H1 (cell line): Measurements from ENCODE around the gene SHC1. TPM values are rescaled to one million over a fixed set of nuclear protein-coding genes. Genes with fewer than 3 reads are reported as not detected.

Experiments used
- ASH2L ChIP-seq: fragments of 200-600, 300-600 bp; sonication (generic); IDR thresholded peaks from one replicate; pipeline ENCODE4 v1.7.1; 2017; ENCODE audit warnings: low read length
- FOSL1 ChIP-seq: IDR thresholded peaks from 2 replicates; pipeline ENCODE4 v1.6.1; 2011; ENCODE audit warnings: mild to moderate bottlenecking, low read depth, low read length, moderate library complexity; ENCODE audit not compliant: insufficient read depth
- POLR2A ChIP-seq, 2 experiments: IDR thresholded peaks; 1 replicate in 1 of 2; 2 replicates in 1 of 2; pipeline ENCODE4 v1.6.1; 2011; ENCODE audit warnings: low read depth in 2 of 2, low read length in 2 of 2, mild to moderate bottlenecking in 2 of 2; ENCODE audit errors: control extremely low read depth in 1 of 2
- POLR2AphosphoS5 ChIP-seq: IDR thresholded peaks from 2 replicates; pipeline ENCODE4 v1.6.1; 2011; ENCODE audit warnings: low read depth, low read length
- RNF2 ChIP-seq: fragments of 200-900, 300-1000 bp; sonication (generic); IDR thresholded peaks from 2 replicates; pipeline ENCODE4 v1.7.1; 2016; ENCODE audit warnings: borderline replicate concordance, low read depth, mild to moderate bottlenecking, antibody characterized with exemption, low read length; ENCODE audit not compliant: poor library complexity, severe bottlenecking; ENCODE audit errors: missing control alignments
- RXRA ChIP-seq: IDR thresholded peaks from 2 replicates; pipeline ENCODE4 v1.6.1; 2011; ENCODE audit warnings: low read depth, mild to moderate bottlenecking, low read length, moderate library complexity; ENCODE audit not compliant: insufficient read depth
- polyA plus RNA-seq, 7 experiments: library from polyadenylated mRNA; depleted of rRNA in 3 of 7; stranded (reverse) in 5 of 7; unstranded in 2 of 7; fragments of >200 nt in 5 of 7; fragments of 200-250 nt in 2 of 7; gene quantifications; 1 replicate in 5 of 7; 2 replicates in 1 of 7; 4 replicates in 1 of 7; pipeline versions ENCODE4 v1.2.1 to v1.2.3, GENCODE V29; 2011 to 2013; ENCODE audit warnings: missing spikeins in 2 of 7, mixed read lengths in 2 of 7
- total RNA-seq: library from RNA; stranded (reverse); fragmentation: NEBNext Ultra II Directional; extraction: Animal tissue kit (Norgen Biotek cat#: 25700); gene quantifications from 2 replicates; pipeline ENCODE4 v1.2.1, GENCODE V29; 2021
- TF ChIP-seq, protein P1 (sequence below): fragments of 300-600 bp; sonication (generic); IDR thresholded peaks from 2 replicates; pipeline ENCODE4 v1.7.1; 2012; ENCODE audit warnings: low read length, moderate library complexity, mild to moderate bottlenecking, inconsistent platforms; ENCODE audit not compliant: insufficient replicate concordance

The SHC1 gene
- total and polyA plus RNA-seq, 2 of the 8 experiments (the other 6 are each of a cell fraction or from before 2014, with no cell fraction given) = 177 to 212 TPM

DNA sequence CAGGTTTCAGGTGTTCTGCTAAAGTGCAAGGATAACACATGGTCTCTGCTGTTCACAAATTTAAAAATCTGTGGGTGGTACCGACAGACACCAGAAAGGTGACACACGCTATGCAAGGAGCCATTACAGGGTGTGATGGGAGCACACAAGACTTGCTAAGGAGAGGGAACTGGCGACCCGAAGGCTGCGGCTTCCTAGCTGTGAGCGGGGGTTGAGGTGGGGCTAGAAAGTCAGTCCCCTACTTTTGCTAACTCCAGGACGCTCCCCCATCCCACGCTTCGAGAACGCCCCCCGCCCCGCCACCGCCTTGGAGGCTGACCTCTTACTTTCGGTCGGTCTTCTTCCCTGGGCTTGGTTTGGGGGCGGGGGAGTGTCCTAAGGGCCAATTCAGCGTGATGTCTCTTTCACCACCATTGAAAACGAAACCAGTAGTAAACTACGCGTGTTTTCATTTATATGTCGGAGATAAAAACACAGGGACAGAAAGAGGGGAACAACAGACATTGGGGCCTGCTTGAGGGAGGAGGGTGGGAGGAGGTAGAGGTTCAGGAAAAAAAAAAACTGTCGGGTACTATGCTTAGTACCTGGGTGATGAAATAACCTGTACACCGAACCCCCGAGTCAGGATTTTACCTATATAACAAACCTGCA, 5.0 kb upstream of the SHC1 start (continued):
- TF ChIP-seq, protein P1, sequence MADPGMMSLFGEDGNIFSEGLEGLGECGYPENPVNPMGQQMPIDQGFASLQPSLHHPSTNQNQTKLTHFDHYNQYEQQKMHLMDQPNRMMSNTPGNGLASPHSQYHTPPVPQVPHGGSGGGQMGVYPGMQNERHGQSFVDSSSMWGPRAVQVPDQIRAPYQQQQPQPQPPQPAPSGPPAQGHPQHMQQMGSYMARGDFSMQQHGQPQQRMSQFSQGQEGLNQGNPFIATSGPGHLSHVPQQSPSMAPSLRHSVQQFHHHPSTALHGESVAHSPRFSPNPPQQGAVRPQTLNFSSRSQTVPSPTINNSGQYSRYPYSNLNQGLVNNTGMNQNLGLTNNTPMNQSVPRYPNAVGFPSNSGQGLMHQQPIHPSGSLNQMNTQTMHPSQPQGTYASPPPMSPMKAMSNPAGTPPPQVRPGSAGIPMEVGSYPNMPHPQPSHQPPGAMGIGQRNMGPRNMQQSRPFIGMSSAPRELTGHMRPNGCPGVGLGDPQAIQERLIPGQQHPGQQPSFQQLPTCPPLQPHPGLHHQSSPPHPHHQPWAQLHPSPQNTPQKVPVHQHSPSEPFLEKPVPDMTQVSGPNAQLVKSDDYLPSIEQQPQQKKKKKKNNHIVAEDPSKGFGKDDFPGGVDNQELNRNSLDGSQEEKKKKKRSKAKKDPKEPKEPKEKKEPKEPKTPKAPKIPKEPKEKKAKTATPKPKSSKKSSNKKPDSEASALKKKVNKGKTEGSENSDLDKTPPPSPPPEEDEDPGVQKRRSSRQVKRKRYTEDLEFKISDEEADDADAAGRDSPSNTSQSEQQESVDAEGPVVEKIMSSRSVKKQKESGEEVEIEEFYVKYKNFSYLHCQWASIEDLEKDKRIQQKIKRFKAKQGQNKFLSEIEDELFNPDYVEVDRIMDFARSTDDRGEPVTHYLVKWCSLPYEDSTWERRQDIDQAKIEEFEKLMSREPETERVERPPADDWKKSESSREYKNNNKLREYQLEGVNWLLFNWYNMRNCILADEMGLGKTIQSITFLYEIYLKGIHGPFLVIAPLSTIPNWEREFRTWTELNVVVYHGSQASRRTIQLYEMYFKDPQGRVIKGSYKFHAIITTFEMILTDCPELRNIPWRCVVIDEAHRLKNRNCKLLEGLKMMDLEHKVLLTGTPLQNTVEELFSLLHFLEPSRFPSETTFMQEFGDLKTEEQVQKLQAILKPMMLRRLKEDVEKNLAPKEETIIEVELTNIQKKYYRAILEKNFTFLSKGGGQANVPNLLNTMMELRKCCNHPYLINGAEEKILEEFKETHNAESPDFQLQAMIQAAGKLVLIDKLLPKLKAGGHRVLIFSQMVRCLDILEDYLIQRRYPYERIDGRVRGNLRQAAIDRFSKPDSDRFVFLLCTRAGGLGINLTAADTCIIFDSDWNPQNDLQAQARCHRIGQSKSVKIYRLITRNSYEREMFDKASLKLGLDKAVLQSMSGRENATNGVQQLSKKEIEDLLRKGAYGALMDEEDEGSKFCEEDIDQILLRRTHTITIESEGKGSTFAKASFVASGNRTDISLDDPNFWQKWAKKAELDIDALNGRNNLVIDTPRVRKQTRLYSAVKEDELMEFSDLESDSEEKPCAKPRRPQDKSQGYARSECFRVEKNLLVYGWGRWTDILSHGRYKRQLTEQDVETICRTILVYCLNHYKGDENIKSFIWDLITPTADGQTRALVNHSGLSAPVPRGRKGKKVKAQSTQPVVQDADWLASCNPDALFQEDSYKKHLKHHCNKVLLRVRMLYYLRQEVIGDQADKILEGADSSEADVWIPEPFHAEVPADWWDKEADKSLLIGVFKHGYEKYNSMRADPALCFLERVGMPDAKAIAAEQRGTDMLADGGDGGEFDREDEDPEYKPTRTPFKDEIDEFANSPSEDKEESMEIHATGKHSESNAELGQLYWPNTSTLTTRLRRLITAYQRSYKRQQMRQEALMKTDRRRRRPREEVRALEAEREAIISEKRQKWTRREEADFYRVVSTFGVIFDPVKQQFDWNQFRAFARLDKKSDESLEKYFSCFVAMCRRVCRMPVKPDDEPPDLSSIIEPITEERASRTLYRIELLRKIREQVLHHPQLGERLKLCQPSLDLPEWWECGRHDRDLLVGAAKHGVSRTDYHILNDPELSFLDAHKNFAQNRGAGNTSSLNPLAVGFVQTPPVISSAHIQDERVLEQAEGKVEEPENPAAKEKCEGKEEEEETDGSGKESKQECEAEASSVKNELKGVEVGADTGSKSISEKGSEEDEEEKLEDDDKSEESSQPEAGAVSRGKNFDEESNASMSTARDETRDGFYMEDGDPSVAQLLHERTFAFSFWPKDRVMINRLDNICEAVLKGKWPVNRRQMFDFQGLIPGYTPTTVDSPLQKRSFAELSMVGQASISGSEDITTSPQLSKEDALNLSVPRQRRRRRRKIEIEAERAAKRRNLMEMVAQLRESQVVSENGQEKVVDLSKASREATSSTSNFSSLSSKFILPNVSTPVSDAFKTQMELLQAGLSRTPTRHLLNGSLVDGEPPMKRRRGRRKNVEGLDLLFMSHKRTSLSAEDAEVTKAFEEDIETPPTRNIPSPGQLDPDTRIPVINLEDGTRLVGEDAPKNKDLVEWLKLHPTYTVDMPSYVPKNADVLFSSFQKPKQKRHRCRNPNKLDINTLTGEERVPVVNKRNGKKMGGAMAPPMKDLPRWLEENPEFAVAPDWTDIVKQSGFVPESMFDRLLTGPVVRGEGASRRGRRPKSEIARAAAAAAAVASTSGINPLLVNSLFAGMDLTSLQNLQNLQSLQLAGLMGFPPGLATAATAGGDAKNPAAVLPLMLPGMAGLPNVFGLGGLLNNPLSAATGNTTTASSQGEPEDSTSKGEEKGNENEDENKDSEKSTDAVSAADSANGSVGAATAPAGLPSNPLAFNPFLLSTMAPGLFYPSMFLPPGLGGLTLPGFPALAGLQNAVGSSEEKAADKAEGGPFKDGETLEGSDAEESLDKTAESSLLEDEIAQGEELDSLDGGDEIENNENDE = no peak
- TF ChIP-seq POLR2A (IDR thresholded peaks at IDR 0.05; ENCODE audit: control extremely low read depth in 1 of 2, low read depth in 2 of 2, low read length in 2 of 2) = peak in 1 of 2 experiments; percentile 41; a peak in 1 of 3 replicates
- TF ChIP-seq ASH2L = no peak
- TF ChIP-seq RXRA = no peak
- TF ChIP-seq POLR2AphosphoS5 = peak; percentile 66
- no peak for TF ChIP-seq RNF2
- TF ChIP-seq FOSL1 = no peak
